BJ (cell line): ENCODE measurements around the gene OVOL1. TPM values are rescaled to one million over a fixed set of nuclear protein-coding genes. Genes with fewer than 3 reads are reported as not detected.

ENCODE experiments used
- CTCF ChIA-PET: fragments of 350-600 bp; formaldehyde crosslinking; extraction: SDS; loops from one replicate; lab custom pipeline; 2021; ENCODE audit warnings: antibody characterized with exemption, inconsistent platforms; lab: Yijun Ruan, JAX
- POLR2A ChIA-PET: fragments of 300-600 bp; sonication (Branson Sonifier 250); formaldehyde crosslinking; extraction: SDS; loops from one replicate; lab custom pipeline; 2021; ENCODE audit warnings: antibody characterized with exemption; lab: Charles Lee
- DNase-seq: peaks from one replicate; pipeline ENCODE4 v3.0.0-alpha.2; 2011; ENCODE audit warnings: low read depth
- H3K27me3 ChIP-seq: 2 replicates; pipeline ENCODE4 v1.6.0; 2011; ENCODE audit warnings: low read length; ENCODE audit not compliant: control insufficient read depth, insufficient read depth
- H3K36me3 ChIP-seq: 2 replicates; pipeline ENCODE4 v1.5.1; 2011; ENCODE audit warnings: low read length; ENCODE audit not compliant: control insufficient read depth, insufficient read depth
- H3K4me3 ChIP-seq: 2 replicates; pipeline ENCODE4 v1.5.1; 2011; ENCODE audit warnings: low read depth, mild to moderate bottlenecking, control low read depth, low read length
- CTCF ChIP-seq: IDR thresholded peaks from 2 replicates; pipeline ENCODE4 v1.5.1; 2011; ENCODE audit warnings: low read depth, mild to moderate bottlenecking, control low read depth, inconsistent platforms, low read length, moderate library complexity; ENCODE audit not compliant: insufficient read depth
- polyA plus RNA-seq: library from polyadenylated mRNA; depleted of rRNA; stranded (reverse); fragments of >200 nt; gene quantifications from 2 replicates; pipeline ENCODE4 v1.2.3, GENCODE V29; 2011

The OVOL1 gene
- polyA plus RNA-seq, 1 experiment, result not detected

- DNase-seq, result no peak
- Histone ChIP-seq H3K36me3 (no peaks in the 10 kb centered on the region), H3K4me3 (no peak overlapping the region), H3K27me3 (peaks cover 40% of the 10 kb centered on the region)
- CTCF ChIA-PET, result interaction anchor here (1.2 to 8.2 kb wide), 3 partner anchors 10 to 77 kb away, joined by 3 to 57 read pairs (median 16); partner anchors contain the start of genes AP5B1 and KAT5
- POLR2A ChIA-PET, result interaction anchor here (0.6 kb wide), 2 partner anchors 12 to 289 kb away, joined by 7 to 10 read pairs; no protein-coding TSS in a partner anchor
- no peak for TF ChIP-seq CTCF
Measured at GRCh38 chr11:65788821-65789220, 2.0 kb downstream of the OVOL1 start.

GRCh38 chr11:65789230-65790103, 2.6 kb downstream of the OVOL1 start:
- ChIA-PET CTCF (interaction anchor here (1.2 to 8.2 kb wide), 5 partner anchors 9 to 78 kb away, joined by 3 to 57 read pairs (median 5); partner anchors contain the start of genes AP5B1 and KAT5), POLR2A (interaction anchor here (0.6 kb wide), 2 partner anchors 11 to 290 kb away, joined by 7 to 10 read pairs; no protein-coding TSS in a partner anchor)
- H3K27me3 ChIP-seq, result peaks cover 38% of the 10 kb centered on the region

GRCh38 chr11:65790104-65790901, 3.4 kb downstream of the OVOL1 start:
- no peaks in the 10 kb centered on the region for H3K36me3 ChIP-seq
- ChIA-PET CTCF (interaction anchor here (1.3 to 8.2 kb wide), 4 partner anchors 8 to 79 kb away, joined by 5 to 57 read pairs (median 10); partner anchors contain the start of genes AP5B1 and KAT5), POLR2A (no interaction called here)
- no peak for DNase-seq
- peaks cover 38% of the 10 kb centered on the region for H3K27me3 ChIP-seq
- no peak overlapping the region for H3K4me3 ChIP-seq
- no peak for TF ChIP-seq CTCF

More at GRCh38 chr11:65789230-65790103, 2.6 kb downstream of the OVOL1 start:
- no peak for DNase-seq
- no peaks in the 10 kb centered on the region for H3K36me3 ChIP-seq
- no peak overlapping the region for H3K4me3 ChIP-seq
- TF ChIP-seq CTCF, result no peak

GRCh38 chr11:65790902-65791650, 4.2 kb downstream of the OVOL1 start:
- Histone ChIP-seq H3K27me3 (peaks cover 31% of the 10 kb centered on the region), H3K36me3 (no peaks in the 10 kb centered on the region), H3K4me3 (no peak overlapping the region)
- CTCF ChIA-PET, result interaction anchor here (1.1 to 8.2 kb wide), 5 partner anchors 8 to 79 kb away, joined by 4 to 57 read pairs (median 5); partner anchors contain the start of genes AP5B1 and KAT5
- no peak for DNase-seq
- POLR2A ChIA-PET, result no interaction called here
- TF ChIP-seq CTCF, result no peak
